Body of pancreas (tissue), 4 donors: ENCODE measurements around the gene DNAI1. TPM values are rescaled to one million over a fixed set of nuclear protein-coding genes. Genes with fewer than 3 reads are reported as not detected.

Experiments
- ATAC-seq: fragments of 150-250 bp; one replicate; pipeline ENCODE4 v1.9.1; 2016
- DNase-seq, 4 donors: peaks; one replicate each; pipeline ENCODE4 v3.0.0-alpha.2; 2019
- H3K27ac ChIP-seq, 4 donors: fragments of 200-600 bp; sonication (generic); 1 replicate in 3 of 4; 2 replicates in 1 of 4; pipeline versions ENCODE4 v1.5.1 to v1.6.1; 2016 to 2019; ENCODE audit warnings: mild to moderate bottlenecking in 1 of 4, mixed read lengths in 1 of 4, moderate library complexity in 1 of 4
- H3K27me3 ChIP-seq, 2 donors: fragments of 200-600 bp; sonication (generic); one replicate each; pipeline ENCODE4 v1.6.0; 2016; ENCODE audit warnings: mild to moderate bottlenecking in 1 of 2
- H3K36me3 ChIP-seq, 2 donors: fragments of 200-600 bp; sonication (generic); replicated peaks in 1 of 2; 2 replicates each; pipeline ENCODE4 v1.5.1; 2016; ENCODE audit warnings: low read depth in 2 of 2; ENCODE audit not compliant: insufficient read depth in 1 of 2
- H3K4me1 ChIP-seq: fragments of 200-600 bp; sonication (generic); one replicate; pipeline ENCODE4 v1.6.0; 2016
- H3K4me3 ChIP-seq, 2 donors: fragments of 200-600 bp; sonication (generic); 1 replicate in 1 of 2; 2 replicates in 1 of 2; pipeline ENCODE4 v1.5.1; 2016 to 2019
- H3K9me3 ChIP-seq, 3 donors: fragments of 200-600 bp; sonication (generic); 1 replicate in 2 of 3; 2 replicates in 1 of 3; pipeline ENCODE4 v1.5.1; 2016
- POLR2A ChIP-seq, 3 donors: fragments of 450-650 bp; IDR thresholded peaks; one replicate each; pipeline ENCODE4 v1.6.1; 2016; ENCODE audit warnings: antibody characterized with exemption in 3 of 3, mild to moderate bottlenecking in 2 of 3
- WGBS, 2 donors: methylation state at CpG; one replicate each; pipeline ENCODE4 v1.1.5; 2017; 5-methylcytosine and 5-hydroxymethylcytosine counted together
- intact Hi-C: fragments of 100-400 bp; cut with DNase I; formaldehyde crosslinking; loops from one replicate; pipeline ENCODE4 v1.15.1; 2023
- total RNA-seq, 2 donors: library from RNA; depleted of rRNA; stranded (reverse); fragments of >200 nt; gene quantifications; one replicate each; pipeline ENCODE4 v1.1.0, GENCODE V29; 2016
- TF ChIP-seq, protein P1 (sequence below), 7 experiments: fragments of 450-650 bp in 4 of 7; fragments of 200-600 bp in 3 of 7; sonication (generic) in 3 of 7; IDR thresholded peaks; one replicate each; pipeline ENCODE4 v1.5.1; 2016 to 2019; ENCODE audit warnings: antibody characterized with exemption in 7 of 7

The DNAI1 gene
- total RNA-seq, 2 donors from 2014 or later, result 0.99 to 2.1 TPM

GRCh38 chr9:34566322-34566721 lies 107.7 kb downstream of the DNAI1 start:
- no peak for DNase-seq
- Histone ChIP-seq H3K4me1 (no peaks in the 10 kb centered on the region), H3K36me3 (no peaks in the 10 kb centered on the region), H3K9me3 (no peaks in the 10 kb centered on the region), H3K27me3 (no peaks in the 10 kb centered on the region), H3K27ac (no peak overlapping the region), H3K4me3 (no peak overlapping the region)
- TF ChIP-seq, protein P1, sequence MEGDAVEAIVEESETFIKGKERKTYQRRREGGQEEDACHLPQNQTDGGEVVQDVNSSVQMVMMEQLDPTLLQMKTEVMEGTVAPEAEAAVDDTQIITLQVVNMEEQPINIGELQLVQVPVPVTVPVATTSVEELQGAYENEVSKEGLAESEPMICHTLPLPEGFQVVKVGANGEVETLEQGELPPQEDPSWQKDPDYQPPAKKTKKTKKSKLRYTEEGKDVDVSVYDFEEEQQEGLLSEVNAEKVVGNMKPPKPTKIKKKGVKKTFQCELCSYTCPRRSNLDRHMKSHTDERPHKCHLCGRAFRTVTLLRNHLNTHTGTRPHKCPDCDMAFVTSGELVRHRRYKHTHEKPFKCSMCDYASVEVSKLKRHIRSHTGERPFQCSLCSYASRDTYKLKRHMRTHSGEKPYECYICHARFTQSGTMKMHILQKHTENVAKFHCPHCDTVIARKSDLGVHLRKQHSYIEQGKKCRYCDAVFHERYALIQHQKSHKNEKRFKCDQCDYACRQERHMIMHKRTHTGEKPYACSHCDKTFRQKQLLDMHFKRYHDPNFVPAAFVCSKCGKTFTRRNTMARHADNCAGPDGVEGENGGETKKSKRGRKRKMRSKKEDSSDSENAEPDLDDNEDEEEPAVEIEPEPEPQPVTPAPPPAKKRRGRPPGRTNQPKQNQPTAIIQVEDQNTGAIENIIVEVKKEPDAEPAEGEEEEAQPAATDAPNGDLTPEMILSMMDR (IDR thresholded peaks at IDR 0.05), result no peak
- TF ChIP-seq POLR2A (IDR thresholded peaks at IDR 0.05), result no peak
- ATAC-seq, result no peak
- 65 to 80% methylated on average over 1 to 8 of the region's 8 CpGs for WGBS, 2 donors
- intact Hi-C loops, result no loop called here

DNA sequence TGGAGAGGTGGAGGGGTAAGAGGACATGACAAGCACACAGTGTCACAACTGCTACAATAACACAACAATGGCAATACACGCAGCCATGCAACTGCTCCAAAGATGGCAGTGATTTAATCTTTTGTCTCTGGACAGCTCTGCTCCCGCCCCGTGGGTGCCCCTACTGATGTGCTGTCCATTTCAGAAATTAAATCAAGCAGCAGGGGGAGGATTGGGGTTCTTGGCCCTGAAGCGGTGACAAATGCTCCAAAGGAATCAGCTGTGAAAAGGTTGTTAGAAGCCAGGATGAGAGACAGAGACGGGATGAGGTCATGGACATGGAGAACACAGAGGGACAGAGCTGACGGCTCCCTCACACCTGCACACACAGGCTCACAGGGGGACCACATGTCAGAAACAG lies 108.4 kb downstream of the DNAI1 start:
- intact Hi-C loops, result no loop called here
- TF ChIP-seq, protein P1 (IDR thresholded peaks at IDR 0.05), result no peak
- no peak for TF ChIP-seq POLR2A (IDR thresholded peaks at IDR 0.05)
- Histone ChIP-seq H3K27me3 (no peaks in the 10 kb centered on the region), H3K9me3 (no peaks in the 10 kb centered on the region), H3K27ac (no peak overlapping the region), H3K4me3 (no peak overlapping the region), H3K36me3 (no peaks in the 10 kb centered on the region), H3K4me1 (no peaks in the 10 kb centered on the region)
- DNase-seq, result no peak
- ATAC-seq, result no peak
- 62 to 66% methylated on average over 6 of the region's 6 CpGs for WGBS, 2 donors

DNA sequence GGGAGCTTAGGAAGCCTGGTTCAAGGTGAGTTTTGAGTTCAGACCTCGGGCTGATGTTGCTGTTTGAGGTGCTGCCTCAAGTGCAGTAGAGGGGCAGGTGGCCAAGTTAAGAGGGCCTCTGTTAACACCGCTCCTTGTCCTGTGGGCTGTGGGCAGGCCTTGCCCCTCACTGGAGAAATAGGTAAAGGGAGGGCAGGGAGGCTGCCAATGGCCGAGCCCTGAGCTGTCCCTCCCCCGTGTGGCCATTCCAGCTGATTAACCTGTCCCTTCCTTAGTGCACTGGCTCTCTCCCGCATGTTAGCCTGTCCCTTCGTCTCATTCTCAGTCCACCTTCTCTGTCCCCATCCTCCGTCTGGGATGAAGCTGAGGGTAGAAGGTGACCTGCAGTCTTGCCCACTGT lies 109.5 kb downstream of the DNAI1 start:
- H3K4me1 ChIP-seq, result no peaks in the 10 kb centered on the region
- no peak overlapping the region for H3K4me3 ChIP-seq
- ATAC-seq (no peak), DNase-seq (no peak)
- 53 to 58% methylated on average over 6 to 7 of the region's 7 CpGs for WGBS, 2 donors
- no peak overlapping the region for H3K27ac ChIP-seq
- intact Hi-C loops, result no loop called here
- H3K9me3 ChIP-seq, result no peaks in the 10 kb centered on the region
- TF ChIP-seq, protein P1 (IDR thresholded peaks at IDR 0.05), result no peak
- no peak for TF ChIP-seq POLR2A (IDR thresholded peaks at IDR 0.05)
- no peaks in the 10 kb centered on the region for H3K27me3 ChIP-seq
- no peaks in the 10 kb centered on the region for H3K36me3 ChIP-seq

DNA sequence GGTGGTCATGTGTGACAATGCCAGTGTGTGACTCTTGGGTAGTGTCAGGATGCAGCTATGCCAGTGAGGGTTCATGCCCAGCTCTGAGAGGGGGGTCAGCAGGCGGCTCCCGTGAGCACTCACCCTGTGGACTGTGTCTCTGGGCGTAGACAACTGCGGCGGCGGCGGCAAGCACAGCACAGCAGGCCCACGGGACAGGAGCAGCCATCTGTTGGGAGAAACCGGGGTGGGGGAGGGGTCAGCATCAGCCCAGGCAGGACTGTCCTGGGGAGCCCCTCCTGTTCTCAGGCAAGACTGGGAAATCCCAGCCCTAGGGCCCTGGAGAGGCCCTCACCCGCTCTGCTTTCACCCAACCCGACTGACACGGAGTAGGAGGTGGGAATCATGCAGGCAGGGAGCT lies 110.2 kb downstream of the DNAI1 start:
- intact Hi-C loops, result no loop called here
- Histone ChIP-seq H3K27ac (no peak overlapping the region), H3K4me3 (no peak overlapping the region), H3K27me3 (no peaks in the 10 kb centered on the region), H3K4me1 (no peaks in the 10 kb centered on the region), H3K9me3 (no peaks in the 10 kb centered on the region), H3K36me3 (no peaks in the 10 kb centered on the region)
- DNase-seq, result no peak
- 75 to 77% methylated on average over 7 to 12 of the region's 12 CpGs for WGBS, 2 donors
- no peak for ATAC-seq
- no peak for TF ChIP-seq POLR2A (IDR thresholded peaks at IDR 0.05)
- TF ChIP-seq, protein P1 (IDR thresholded peaks at IDR 0.05), result no peak

DNA sequence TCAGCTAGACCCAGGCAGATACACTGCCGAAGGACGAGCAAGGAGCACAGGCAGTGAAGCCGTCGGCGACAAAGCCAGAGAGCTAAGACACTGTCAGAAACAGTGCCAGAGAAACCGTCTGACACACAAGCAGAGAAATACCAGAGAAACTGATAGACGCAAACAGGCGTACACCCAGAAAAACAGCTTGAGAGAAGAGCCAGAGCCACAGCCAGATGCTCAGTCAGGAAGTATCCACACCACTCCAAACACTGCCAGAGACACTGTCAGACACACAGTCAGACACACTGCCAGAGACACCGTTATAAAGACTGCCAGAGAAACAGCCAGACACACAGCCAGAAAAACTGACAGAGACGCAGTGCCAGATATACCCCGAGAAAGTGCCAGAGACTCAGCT lies 111.8 kb downstream of the DNAI1 start:
- no peaks in the 10 kb centered on the region for H3K9me3 ChIP-seq
- WGBS, 2 donors, result 65 to 66% methylated on average over 8 to 11 of the region's 11 CpGs
- no peak overlapping the region for H3K4me3 ChIP-seq
- intact Hi-C loops, result no loop called here
- no peak for ATAC-seq
- no peak for TF ChIP-seq POLR2A (IDR thresholded peaks at IDR 0.05)
- TF ChIP-seq, protein P1 (IDR thresholded peaks at IDR 0.05), result no peak
- DNase-seq, result no peak
- no peak overlapping the region for H3K27ac ChIP-seq
- H3K27me3 ChIP-seq, result no peaks in the 10 kb centered on the region
- no peaks in the 10 kb centered on the region for H3K36me3 ChIP-seq
- no peaks in the 10 kb centered on the region for H3K4me1 ChIP-seq
